CD14-positive monocyte (primary cell): Measurements from ENCODE around the gene NTSR2. TPM values are rescaled to one million over a fixed set of nuclear protein-coding genes. Genes with fewer than 3 reads are reported as not detected.

Source experiments
- DNase-seq, 3 donors: peaks; one replicate each; pipeline ENCODE4 v3.0.0-alpha.2; 2011 to 2022
- H2AFZ ChIP-seq: 2 replicates; pipeline ENCODE4 v1.6.0; 2012; ENCODE audit warnings: mild to moderate bottlenecking, low read depth, low read length, inconsistent platforms; ENCODE audit not compliant: insufficient read depth, poor library complexity, severe bottlenecking
- H3K27ac ChIP-seq, 2 donors: 1 replicate in 1 of 2; 2 replicates in 1 of 2; pipeline ENCODE4 v1.5.1; 2012 to 2013; ENCODE audit warnings: low read length in 2 of 2, control low read depth in 1 of 2, inconsistent platforms in 1 of 2, low read depth in 1 of 2, mild to moderate bottlenecking in 1 of 2
- H3K27me3 ChIP-seq, 2 donors: one replicate each; pipeline versions ENCODE4 v1.6.0 to v1.6.1; 2011 to 2013; ENCODE audit warnings: low read length in 2 of 2; ENCODE audit not compliant: control insufficient read depth in 2 of 2, insufficient read depth in 2 of 2
- H3K36me3 ChIP-seq, 2 donors: replicated peaks in 1 of 2; 1 replicate in 1 of 2; 2 replicates in 1 of 2; pipeline versions ENCODE4 v1.5.1 to v1.6.1; 2012 to 2013; ENCODE audit warnings: low read length in 2 of 2, control low read depth in 1 of 2, inconsistent platforms in 1 of 2, mild to moderate bottlenecking in 1 of 2; ENCODE audit not compliant: insufficient read depth in 2 of 2, control insufficient read depth in 1 of 2
- H3K4me1 ChIP-seq, 2 donors: 1 replicate in 1 of 2; 2 replicates in 1 of 2; pipeline versions ENCODE4 v1.5.1 to v1.6.1; 2012 to 2013; ENCODE audit warnings: low read length in 2 of 2, control low read depth in 1 of 2, inconsistent platforms in 1 of 2, mild to moderate bottlenecking in 1 of 2, moderate library complexity in 1 of 2; ENCODE audit not compliant: insufficient read depth in 2 of 2, control insufficient read depth in 1 of 2
- H3K4me2 ChIP-seq: replicated peaks from 2 replicates; pipeline ENCODE3; 2012; ENCODE audit warnings: low read length, moderate library complexity, mild to moderate bottlenecking; ENCODE audit not compliant: poor library complexity, severe bottlenecking; ENCODE audit errors: extremely low read depth
- H3K4me3 ChIP-seq, 3 experiments: fragments of 200-600 bp in 1 of 3; sonication (generic) in 1 of 3; replicated peaks in 1 of 3; 1 replicate in 2 of 3; 2 replicates in 1 of 3; pipeline ENCODE4 v1.5.1; 2011 to 2013; ENCODE audit warnings: low read length in 3 of 3, mild to moderate bottlenecking in 3 of 3, control low read depth in 2 of 3, low read depth in 2 of 3, inconsistent platforms in 1 of 3, moderate library complexity in 1 of 3
- H3K79me2 ChIP-seq: 2 replicates; pipeline ENCODE4 v1.6.0; 2012; ENCODE audit warnings: mild to moderate bottlenecking, control low read depth, inconsistent platforms, low read length, moderate library complexity; ENCODE audit not compliant: insufficient read depth
- H3K9ac ChIP-seq: 2 replicates; pipeline ENCODE4 v1.6.0; 2017; ENCODE audit warnings: low read length, mild to moderate bottlenecking; ENCODE audit not compliant: insufficient read depth, poor library complexity, severe bottlenecking
- H3K9me3 ChIP-seq, 2 donors: replicated peaks in 1 of 2; 1 replicate in 1 of 2; 2 replicates in 1 of 2; pipeline versions ENCODE4 v1.5.1 to v1.6.1; 2012 to 2013; ENCODE audit warnings: low read length in 2 of 2, control low read depth in 1 of 2; ENCODE audit not compliant: control insufficient read depth in 1 of 2, insufficient read depth in 1 of 2
- H4K20me1 ChIP-seq: 2 replicates; pipeline ENCODE4 v1.6.0; 2012; ENCODE audit warnings: mild to moderate bottlenecking, low read length, control low read depth, moderate library complexity; ENCODE audit not compliant: insufficient read depth
- H3K27ac Mint-ChIP-seq, 7 donors: one replicate each; pipeline ENCODE4 v1.8.0; 2020; ENCODE audit warnings: mild to moderate bottlenecking in 7 of 7, mixed read lengths in 7 of 7, moderate library complexity in 6 of 7, inconsistent platforms in 2 of 7
- H3K27me3 Mint-ChIP-seq, 3 donors: one replicate each; pipeline ENCODE4 v1.8.0; 2021 to 2022; ENCODE audit warnings: low read depth in 3 of 3, mild to moderate bottlenecking in 3 of 3, mixed read lengths in 3 of 3, moderate library complexity in 3 of 3, inconsistent platforms in 1 of 3
- H3K36me3 Mint-ChIP-seq, 2 donors: one replicate each; pipeline ENCODE4 v1.8.0; 2020; ENCODE audit warnings: mixed read lengths in 2 of 2, inconsistent platforms in 1 of 2, mild to moderate bottlenecking in 1 of 2
- H3K4me1 Mint-ChIP-seq: one replicate; pipeline ENCODE4 v1.8.0; 2020; ENCODE audit warnings: mild to moderate bottlenecking, mixed read lengths
- H3K4me3 Mint-ChIP-seq, 2 donors: one replicate each; pipeline ENCODE4 v1.8.0; 2020; ENCODE audit warnings: mild to moderate bottlenecking in 2 of 2, mixed read lengths in 2 of 2, moderate library complexity in 1 of 2
- H3K9me3 Mint-ChIP-seq, 7 donors: one replicate each; pipeline ENCODE4 v1.8.0; 2020 to 2022; ENCODE audit warnings: mixed read lengths in 7 of 7, mild to moderate bottlenecking in 6 of 7, moderate library complexity in 6 of 7, inconsistent platforms in 2 of 7
- WGBS: methylation state at CpG from one replicate; pipeline ENCODE4 v1.1.5; 2013; ENCODE audit warnings: missing lambda C conversion rate; ENCODE audit not compliant: insufficient coverage; 5-methylcytosine and 5-hydroxymethylcytosine counted together
- intact Hi-C, 2 donors: fragments of 100-400 bp; cut with micrococcal nuclease; formaldehyde crosslinking; loops; one replicate each; pipeline versions ENCODE4 v1.15.0 to v1.15.1; 2023
- polyA plus RNA-seq, 3 donors: library from polyadenylated mRNA; depleted of rRNA in 1 of 3; unstranded in 2 of 3; stranded (reverse) in 1 of 3; fragments of 300-500 nt in 2 of 3; fragments of >200 nt in 1 of 3; fragmentation: Illumina TruSeq in 2 of 3; gene quantifications; 1 replicate in 2 of 3; 2 replicates in 1 of 3; pipeline ENCODE4 v1.2.3, GENCODE V29; 2012 to 2021
- TF ChIP-seq, protein P1 (sequence below): fragments of 200-600 bp; IDR thresholded peaks from one replicate; pipeline ENCODE4 v1.8.0; 2022; ENCODE audit warnings: antibody characterized with exemption, mild to moderate bottlenecking

NTSR2 gene
- polyA plus RNA-seq, 3 donors = not detected

DNA sequence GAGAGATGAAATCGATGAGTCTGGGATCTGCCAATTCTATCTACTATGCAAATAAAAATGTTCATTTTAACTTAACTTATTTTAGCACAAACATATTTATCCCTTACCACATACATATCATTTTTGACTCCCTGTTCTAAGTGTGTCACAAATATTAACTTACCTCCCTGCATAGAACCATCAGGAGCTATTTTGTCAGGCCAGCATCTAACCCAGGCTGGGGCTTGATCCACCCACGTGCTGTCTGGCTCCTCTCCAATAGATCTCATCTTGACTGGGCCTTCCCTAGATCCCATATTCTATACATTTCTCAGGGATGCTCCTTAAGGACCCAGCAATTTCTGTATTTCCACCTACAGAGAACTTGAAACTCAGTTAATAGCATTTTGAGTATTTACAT, 20.9 kb downstream of the NTSR2 start:
- H3K27me3 Mint-ChIP-seq = peaks cover 2 to 14% (median 8%) of the 10 kb centered on the region in 3 donors
- 67% methylated on average over 1 of the region's 2 CpGs for WGBS
- TF ChIP-seq, protein P1, sequence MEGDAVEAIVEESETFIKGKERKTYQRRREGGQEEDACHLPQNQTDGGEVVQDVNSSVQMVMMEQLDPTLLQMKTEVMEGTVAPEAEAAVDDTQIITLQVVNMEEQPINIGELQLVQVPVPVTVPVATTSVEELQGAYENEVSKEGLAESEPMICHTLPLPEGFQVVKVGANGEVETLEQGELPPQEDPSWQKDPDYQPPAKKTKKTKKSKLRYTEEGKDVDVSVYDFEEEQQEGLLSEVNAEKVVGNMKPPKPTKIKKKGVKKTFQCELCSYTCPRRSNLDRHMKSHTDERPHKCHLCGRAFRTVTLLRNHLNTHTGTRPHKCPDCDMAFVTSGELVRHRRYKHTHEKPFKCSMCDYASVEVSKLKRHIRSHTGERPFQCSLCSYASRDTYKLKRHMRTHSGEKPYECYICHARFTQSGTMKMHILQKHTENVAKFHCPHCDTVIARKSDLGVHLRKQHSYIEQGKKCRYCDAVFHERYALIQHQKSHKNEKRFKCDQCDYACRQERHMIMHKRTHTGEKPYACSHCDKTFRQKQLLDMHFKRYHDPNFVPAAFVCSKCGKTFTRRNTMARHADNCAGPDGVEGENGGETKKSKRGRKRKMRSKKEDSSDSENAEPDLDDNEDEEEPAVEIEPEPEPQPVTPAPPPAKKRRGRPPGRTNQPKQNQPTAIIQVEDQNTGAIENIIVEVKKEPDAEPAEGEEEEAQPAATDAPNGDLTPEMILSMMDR = no peak

DNA sequence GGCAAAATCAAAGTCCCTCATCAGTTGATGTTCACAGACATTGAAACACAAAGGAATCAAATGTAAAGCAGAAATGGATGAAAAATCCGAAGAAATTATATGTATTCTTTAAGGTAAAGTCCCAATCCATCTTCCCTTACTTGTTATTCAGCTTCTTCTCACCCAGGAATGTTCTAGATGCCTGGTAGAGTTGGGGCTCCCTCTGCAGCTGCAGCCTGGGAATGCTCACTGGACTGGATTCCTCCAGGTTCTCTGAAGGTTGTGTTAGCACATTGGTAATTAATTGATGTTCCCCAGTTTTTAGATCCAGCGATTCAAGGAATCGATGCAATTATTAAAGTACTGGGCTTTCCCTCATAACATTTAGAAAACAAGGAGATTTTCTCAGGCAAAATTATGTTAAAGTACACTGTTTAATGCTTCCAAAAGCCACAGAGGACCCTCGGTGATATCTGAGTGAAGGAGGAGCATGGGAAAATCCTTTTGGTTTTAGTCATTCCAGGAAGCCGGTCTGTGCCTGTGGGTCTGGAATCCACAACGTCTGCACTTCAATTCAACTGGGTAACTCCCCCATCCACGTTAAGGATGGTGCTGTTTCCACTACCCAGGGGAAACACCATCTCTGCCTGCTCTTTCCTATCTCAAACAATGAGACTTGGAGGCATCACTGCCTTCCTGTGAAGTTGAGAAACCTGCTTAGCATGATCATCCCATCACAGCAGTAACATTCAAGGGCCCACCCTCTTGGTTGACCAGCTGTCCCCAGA, 22.0 kb downstream of the NTSR2 start:
- Mint-ChIP-seq H3K4me3 (no peak overlapping the region), H3K9me3 (no peaks in the 10 kb centered on the region)

More for the DNA sequence above, 20.9 kb downstream of the NTSR2 start:
- H3K4me1 ChIP-seq = no peaks in the 10 kb centered on the region
- Mint-ChIP-seq H3K36me3 (no peaks in the 10 kb centered on the region), H3K4me1 (no peaks in the 10 kb centered on the region), H3K27ac (no peak overlapping the region), H3K4me3 (no peak overlapping the region), H3K9me3 (no peaks in the 10 kb centered on the region)
- no peaks in the 10 kb centered on the region for H4K20me1 ChIP-seq
- no peak overlapping the region for H3K9ac ChIP-seq
- no peaks in the 10 kb centered on the region for H3K9me3 ChIP-seq
- DNase-seq = no peak
- H2AFZ ChIP-seq = no peak overlapping the region
- H3K79me2 ChIP-seq = no peaks in the 10 kb centered on the region
- H3K27ac ChIP-seq = no peak overlapping the region
- peaks cover 0 to 2% of the 10 kb centered on the region in 2 donors for H3K27me3 ChIP-seq
- no peak overlapping the region for H3K4me2 ChIP-seq
- H3K4me3 ChIP-seq = no peak overlapping the region
- intact Hi-C loops = no loop called here
- H3K36me3 ChIP-seq = no peaks in the 10 kb centered on the region

More for the DNA sequence above, 22.0 kb downstream of the NTSR2 start:
- no peak overlapping the region for H3K4me3 ChIP-seq
- no peaks in the 10 kb centered on the region for H3K36me3 ChIP-seq
- no peak overlapping the region for H2AFZ ChIP-seq
- no peaks in the 10 kb centered on the region for H3K4me1 ChIP-seq
- Mint-ChIP-seq H3K36me3 (no peaks in the 10 kb centered on the region), H3K27ac (no peak overlapping the region), H3K27me3 (peaks cover 2 to 14% (median 7%) of the 10 kb centered on the region in 3 donors), H3K4me1 (no peaks in the 10 kb centered on the region)
- TF ChIP-seq, protein P1 = no peak
- H3K27ac ChIP-seq = no peak overlapping the region
- intact Hi-C loops = no loop called here
- peaks cover 0 to 2% of the 10 kb centered on the region in 2 donors for H3K27me3 ChIP-seq
- no peaks in the 10 kb centered on the region for H4K20me1 ChIP-seq
- H3K79me2 ChIP-seq = no peaks in the 10 kb centered on the region
- no peaks in the 10 kb centered on the region for H3K9me3 ChIP-seq
- no peak overlapping the region for H3K4me2 ChIP-seq
- H3K9ac ChIP-seq = no peak overlapping the region
- 69% methylated on average over 3 of the region's 7 CpGs for WGBS
- DNase-seq = no peak
